ENCODE data around the gene PCSK2. TPM values are rescaled to one million over a fixed set of nuclear protein-coding genes. Genes with fewer than 3 reads are reported as not detected.

Gene PCSK2
- polyA plus RNA-seq, 3 donors, result not detected

DNA sequence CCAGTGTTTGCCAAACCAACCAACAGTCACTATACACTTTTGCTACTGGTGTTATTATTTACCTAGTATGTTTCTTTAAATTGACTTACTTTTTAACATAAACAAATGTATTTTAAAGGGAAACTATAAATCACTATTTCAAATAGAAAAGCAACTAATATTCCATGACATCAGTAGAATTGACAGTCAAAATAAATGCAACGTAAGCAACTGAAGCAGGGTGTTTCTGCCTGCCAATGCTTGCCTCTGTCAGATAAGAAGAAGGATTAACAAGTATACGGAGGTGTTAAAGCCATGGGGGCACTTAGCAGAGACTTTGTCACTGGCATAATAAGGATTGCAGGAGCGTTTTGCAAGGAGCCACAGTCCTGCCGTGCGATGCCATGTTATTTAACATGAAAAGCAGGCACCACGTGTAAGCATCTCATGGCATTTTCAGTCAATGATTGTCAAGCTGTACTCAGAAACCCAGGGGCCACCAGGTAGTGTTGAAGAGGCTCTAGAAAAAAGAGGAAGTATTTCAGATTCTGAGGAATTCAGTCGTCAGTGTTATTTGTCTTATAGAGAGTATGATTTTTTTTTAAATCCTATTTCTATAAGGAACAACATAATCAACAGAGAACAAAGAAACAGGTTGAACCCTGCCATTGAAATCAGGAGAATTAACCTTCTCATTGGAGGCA lies 172.6 kb downstream of the PCSK2 start:
- Histone ChIP-seq H3K4me3 (replicated peaks in 1 of 3; ENCODE audit: low read depth in 2 of 3, low read length in 3 of 3) (no peak overlapping the region), H3K27me3 (ENCODE audit: control insufficient read depth in 2 of 2, insufficient read depth in 2 of 2, low read length in 2 of 2) (no peaks in the 10 kb centered on the region), H2AFZ (ENCODE audit: insufficient read depth, low read depth, low read length, poor library complexity, severe bottlenecking) (no peak overlapping the region), H4K20me1 (ENCODE audit: insufficient read depth, low read length) (no peaks in the 10 kb centered on the region), H3K79me2 (ENCODE audit: insufficient read depth, low read length) (no peaks in the 10 kb centered on the region), H3K36me3 (replicated peaks in 1 of 2; ENCODE audit: control insufficient read depth in 1 of 2, insufficient read depth in 2 of 2, low read length in 2 of 2) (no peaks in the 10 kb centered on the region), H3K4me2 (replicated peaks; ENCODE audit: extremely low read depth, low read length, poor library complexity, severe bottlenecking) (no peak overlapping the region), H3K9me3 (replicated peaks in 1 of 2; ENCODE audit: control insufficient read depth in 1 of 2, insufficient read depth in 1 of 2, low read length in 2 of 2) (no peaks in the 10 kb centered on the region), H3K9ac (ENCODE audit: insufficient read depth, low read length, poor library complexity, severe bottlenecking) (no peak overlapping the region), H3K27ac (ENCODE audit: low read depth in 1 of 2, low read length in 2 of 2) (no peak overlapping the region), H3K4me1 (ENCODE audit: control insufficient read depth in 1 of 2, insufficient read depth in 2 of 2, low read length in 2 of 2) (no peaks in the 10 kb centered on the region)
- intact Hi-C loops (cut with micrococcal nuclease), result no loop called here
- H3K27ac Mint-ChIP-seq, result no peak overlapping the region
- peaks cover 0 to 6% (median 0%) of the 10 kb centered on the region in 3 donors for H3K27me3 Mint-ChIP-seq (ENCODE audit: low read depth in 3 of 3)
- 56% methylated on average over 4 of the region's 7 CpGs for WGBS (ENCODE audit: insufficient coverage)
- H3K4me3 Mint-ChIP-seq, result no peak overlapping the region
- no peaks in the 10 kb centered on the region for H3K4me1 Mint-ChIP-seq
- DNase-seq, result no peak
- TF ChIP-seq, protein P1, sequence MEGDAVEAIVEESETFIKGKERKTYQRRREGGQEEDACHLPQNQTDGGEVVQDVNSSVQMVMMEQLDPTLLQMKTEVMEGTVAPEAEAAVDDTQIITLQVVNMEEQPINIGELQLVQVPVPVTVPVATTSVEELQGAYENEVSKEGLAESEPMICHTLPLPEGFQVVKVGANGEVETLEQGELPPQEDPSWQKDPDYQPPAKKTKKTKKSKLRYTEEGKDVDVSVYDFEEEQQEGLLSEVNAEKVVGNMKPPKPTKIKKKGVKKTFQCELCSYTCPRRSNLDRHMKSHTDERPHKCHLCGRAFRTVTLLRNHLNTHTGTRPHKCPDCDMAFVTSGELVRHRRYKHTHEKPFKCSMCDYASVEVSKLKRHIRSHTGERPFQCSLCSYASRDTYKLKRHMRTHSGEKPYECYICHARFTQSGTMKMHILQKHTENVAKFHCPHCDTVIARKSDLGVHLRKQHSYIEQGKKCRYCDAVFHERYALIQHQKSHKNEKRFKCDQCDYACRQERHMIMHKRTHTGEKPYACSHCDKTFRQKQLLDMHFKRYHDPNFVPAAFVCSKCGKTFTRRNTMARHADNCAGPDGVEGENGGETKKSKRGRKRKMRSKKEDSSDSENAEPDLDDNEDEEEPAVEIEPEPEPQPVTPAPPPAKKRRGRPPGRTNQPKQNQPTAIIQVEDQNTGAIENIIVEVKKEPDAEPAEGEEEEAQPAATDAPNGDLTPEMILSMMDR (IDR thresholded peaks at IDR 0.05), result no peak
- H3K36me3 Mint-ChIP-seq, result no peaks in the 10 kb centered on the region
- H3K9me3 Mint-ChIP-seq, result peaks cover 0 to 8% (median 0%) of the 10 kb centered on the region in 7 donors

DNA sequence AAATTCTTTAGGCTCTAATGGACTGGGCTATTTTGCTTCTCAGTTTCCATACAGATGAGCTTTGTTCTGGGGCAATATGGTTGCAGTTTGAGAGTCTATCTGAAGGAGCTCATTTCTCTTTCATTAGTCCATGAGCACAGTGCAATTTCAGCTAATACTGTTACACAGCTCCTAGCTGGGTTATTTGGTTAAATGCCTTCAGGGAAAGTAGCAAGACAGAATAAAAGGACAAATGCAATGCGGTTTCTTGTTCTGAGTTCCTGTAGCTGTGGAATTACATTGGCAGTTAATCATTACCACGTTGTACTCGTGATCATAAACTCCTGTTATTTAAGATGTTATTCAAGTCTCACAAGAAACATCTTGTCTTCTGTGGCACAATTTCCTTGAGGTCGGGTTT lies 176.6 kb downstream of the PCSK2 start:
- TF ChIP-seq, protein P1 (IDR thresholded peaks at IDR 0.05), result no peak
- Mint-ChIP-seq H3K4me3 (no peak overlapping the region), H3K27ac (no peak overlapping the region), H3K27me3 (ENCODE audit: low read depth in 3 of 3) (peaks cover 0 to 6% (median 0%) of the 10 kb centered on the region in 3 donors), H3K4me1 (no peaks in the 10 kb centered on the region), H3K9me3 (peaks cover 0 to 6% (median 0%) of the 10 kb centered on the region in 7 donors), H3K36me3 (no peaks in the 10 kb centered on the region)
- Histone ChIP-seq H3K4me1 (ENCODE audit: control insufficient read depth in 1 of 2, insufficient read depth in 2 of 2, low read length in 2 of 2) (no peaks in the 10 kb centered on the region), H3K4me2 (replicated peaks; ENCODE audit: extremely low read depth, low read length, poor library complexity, severe bottlenecking) (no peak overlapping the region), H4K20me1 (ENCODE audit: insufficient read depth, low read length) (no peaks in the 10 kb centered on the region), H3K9me3 (replicated peaks in 1 of 2; ENCODE audit: control insufficient read depth in 1 of 2, insufficient read depth in 1 of 2, low read length in 2 of 2) (no peaks in the 10 kb centered on the region), H3K9ac (ENCODE audit: insufficient read depth, low read length, poor library complexity, severe bottlenecking) (no peak overlapping the region), H3K79me2 (ENCODE audit: insufficient read depth, low read length) (no peaks in the 10 kb centered on the region), H2AFZ (ENCODE audit: insufficient read depth, low read depth, low read length, poor library complexity, severe bottlenecking) (no peak overlapping the region), H3K4me3 (replicated peaks in 1 of 3; ENCODE audit: low read depth in 2 of 3, low read length in 3 of 3) (no peak overlapping the region), H3K27me3 (ENCODE audit: control insufficient read depth in 2 of 2, insufficient read depth in 2 of 2, low read length in 2 of 2) (no peaks in the 10 kb centered on the region), H3K36me3 (replicated peaks in 1 of 2; ENCODE audit: control insufficient read depth in 1 of 2, insufficient read depth in 2 of 2, low read length in 2 of 2) (no peaks in the 10 kb centered on the region), H3K27ac (ENCODE audit: low read depth in 1 of 2, low read length in 2 of 2) (no peak overlapping the region)
- intact Hi-C loops (cut with micrococcal nuclease), result no loop called here
- 100% methylated on average over 1 of the region's 4 CpGs for WGBS (ENCODE audit: insufficient coverage)
- DNase-seq, result no peak

All from CD14-positive monocyte (primary cell).